ENCODE results near the gene CYP24A1.

DNA sequence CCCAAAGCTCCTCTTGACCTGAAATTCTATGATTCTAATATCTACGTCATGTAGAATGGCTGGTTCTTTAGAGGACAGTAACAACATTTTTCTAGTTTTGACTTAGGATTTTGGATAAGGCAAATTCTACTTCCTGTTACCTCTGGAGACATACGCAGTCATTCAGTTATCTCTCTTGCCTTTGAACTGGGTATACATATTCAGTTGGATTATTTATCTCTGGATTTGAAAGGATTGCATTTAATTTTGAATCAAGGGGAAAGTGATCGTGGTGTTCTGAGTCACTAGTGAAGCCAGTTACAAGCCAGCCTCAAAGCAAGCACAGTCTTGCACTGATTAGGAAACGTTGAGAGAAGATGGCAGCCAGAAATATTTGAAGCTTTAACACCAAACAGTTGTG, 68.1 kb downstream of the CYP24A1 start:
- no peak for TF ChIP-seq CTCF (IDR thresholded peaks at IDR 0.05)
- TF ChIP-seq POLR2A (IDR thresholded peaks at IDR 0.05) = no peak
- no peak for TF ChIP-seq EP300 (IDR thresholded peaks at IDR 0.05)
- TF ChIP-seq POLR2AphosphoS5 (IDR thresholded peaks at IDR 0.05) = no peak

Measured in gastroesophageal sphincter (tissue), 3 donors.